GM12878 (cell line): ENCODE data around the gene C16orf82. TPM values are rescaled to one million over a fixed set of nuclear protein-coding genes. Genes with fewer than 3 reads are reported as not detected.

Experiments used
- ATAC-seq: fragments of 200-7000 bp; cut with Tn5 transposase; 3 replicates; pipeline ENCODE4 v1.9.1; 2020; ENCODE audit warnings: mild to moderate bottlenecking, moderate library complexity
- BruUV-seq: library from RNA; stranded (reverse); fragments of 400-500 nt; replicated peaks from 2 replicates; lab custom pipeline; 2021; lab: Mats Ljungman, UMichigan
- CTCF ChIA-PET: fragments of 300-600 bp; sonication (Branson Sonifier 250); formaldehyde crosslinking; extraction: SDS; loops from one replicate; lab custom pipeline; 2021; ENCODE audit warnings: inconsistent platforms; lab: Yijun Ruan, JAX
- POLR2A ChIA-PET: fragments of 350-600 bp; formaldehyde crosslinking; extraction: SDS; loops from one replicate; lab custom pipeline; 2021; ENCODE audit warnings: inconsistent platforms; lab: Charles Lee
- RAD21 ChIA-PET: fragments of 300-600 bp; sonication (Branson Sonifier 250); formaldehyde crosslinking; loops from one replicate; lab custom pipeline; 2023; ENCODE audit warnings: antibody characterized with exemption; ENCODE audit not compliant: unreplicated experiment; lab: Charles Lee
- SMC1A ChIA-PET: fragments of 300-600 bp; sonication (Branson Sonifier 250); formaldehyde crosslinking; loops from one replicate; lab custom pipeline; 2023; ENCODE audit not compliant: unreplicated experiment, uncharacterized antibody; lab: Charles Lee
- DNase-seq: peaks from one replicate; pipeline ENCODE4 v3.0.0-alpha.2; 2011; ENCODE audit warnings: low read depth, low spot score
- FAIRE-seq: peaks from 3 replicates; lab custom pipeline; 2011; peaks lifted over from hg19 to GRCh38; lab: Jason Lieb, UNC
- H2AFZ ChIP-seq: 2 replicates; pipeline ENCODE4 v1.6.0; 2011; ENCODE audit warnings: low read depth, low read length, control low read depth; ENCODE audit not compliant: control insufficient read depth
- H3K27ac ChIP-seq: 2 replicates; pipeline ENCODE4 v1.5.1; 2011; ENCODE audit warnings: control low read depth; ENCODE audit not compliant: control insufficient read depth, insufficient read depth
- H3K27me3 ChIP-seq, 2 experiments: replicated peaks in 1 of 2; 2 replicates each; pipeline versions ENCODE4 v1.6.0 to v1.6.1; 2011; ENCODE audit warnings: low read length in 1 of 2; ENCODE audit not compliant: control insufficient read depth in 2 of 2, insufficient read depth in 2 of 2
- H3K36me3 ChIP-seq, 2 experiments: 2 replicates each; pipeline ENCODE4 v1.5.1; 2011; ENCODE audit warnings: low read length in 1 of 2; ENCODE audit not compliant: control insufficient read depth in 2 of 2, insufficient read depth in 2 of 2
- H3K4me1 ChIP-seq: 2 replicates; pipeline ENCODE4 v1.6.1; 2011; ENCODE audit warnings: mild to moderate bottlenecking, low read length, moderate library complexity, mixed read lengths; ENCODE audit not compliant: control insufficient read depth, insufficient read depth
- H3K4me2 ChIP-seq: 2 replicates; pipeline ENCODE4 v1.6.0; 2011; ENCODE audit warnings: control low read depth; ENCODE audit not compliant: control insufficient read depth, insufficient read depth
- H3K4me3 ChIP-seq: fragments of 200-600 bp; sonication (generic); 2 replicates; pipeline ENCODE4 v1.5.1; 2016
- H3K79me2 ChIP-seq: 2 replicates; pipeline ENCODE4 v1.6.0; 2011; ENCODE audit warnings: low read length; ENCODE audit not compliant: control insufficient read depth, insufficient read depth
- H3K9ac ChIP-seq: 2 replicates; pipeline ENCODE4 v1.8.0; 2011; ENCODE audit warnings: low read length, control low read depth, mixed read lengths; ENCODE audit not compliant: control insufficient read depth, insufficient read depth
- H3K9me3 ChIP-seq: replicated peaks from 3 replicates; pipeline ENCODE4 v1.5.1; 2011; ENCODE audit warnings: mild to moderate bottlenecking, low read length; ENCODE audit not compliant: control insufficient read depth, insufficient read depth
- H4K20me1 ChIP-seq: 2 replicates; pipeline ENCODE4 v1.6.0; 2011; ENCODE audit not compliant: control insufficient read depth, insufficient read depth
- BCL3 ChIP-seq: IDR thresholded peaks from 2 replicates; pipeline ENCODE4 v1.6.1; 2011; ENCODE audit warnings: borderline replicate concordance, low read depth, mild to moderate bottlenecking, moderate library complexity, low read length; ENCODE audit not compliant: insufficient read depth, poor library complexity, severe bottlenecking
- E4F1 ChIP-seq: fragments of 450-650 bp; IDR thresholded peaks from 2 replicates; pipeline ENCODE4 v1.6.1; 2018; ENCODE audit warnings: borderline replicate concordance, mild to moderate bottlenecking; ENCODE audit not compliant: partially characterized antibody
- HDGF ChIP-seq: fragments of 450-650 bp; IDR thresholded peaks from 2 replicates; pipeline ENCODE4 v1.6.1; 2016; ENCODE audit warnings: antibody characterized with exemption
- IKZF1 ChIP-seq: fragments of 450-650 bp; conservative IDR thresholded peaks from 2 replicates; pipeline ENCODE4 v1.6.1; 2017; ENCODE audit warnings: antibody characterized with exemption, mild to moderate bottlenecking
- IKZF2 ChIP-seq, 2 experiments: fragments of 450-650 bp; IDR thresholded peaks; 2 replicates each; pipeline ENCODE4 v1.6.1; 2017; ENCODE audit warnings: mild to moderate bottlenecking in 2 of 2, moderate library complexity in 2 of 2
- KAT2A ChIP-seq: conservative IDR thresholded peaks from 2 replicates; pipeline ENCODE4 v1.6.1; 2011; ENCODE audit warnings: low read depth, low read length; ENCODE audit not compliant: control insufficient read depth
- LARP7 ChIP-seq: fragments of 450-650 bp; IDR thresholded peaks from 2 replicates; pipeline ENCODE4 v1.6.1; 2017; ENCODE audit warnings: mild to moderate bottlenecking
- MEF2B ChIP-seq: fragments of 450-650 bp; IDR thresholded peaks from 2 replicates; pipeline ENCODE4 v1.6.1; 2018; ENCODE audit warnings: mild to moderate bottlenecking, moderate library complexity; ENCODE audit not compliant: partially characterized antibody, poor library complexity, severe bottlenecking
- NFXL1 ChIP-seq: fragments of 450-650 bp; IDR thresholded peaks from 2 replicates; pipeline ENCODE4 v1.6.1; 2017; ENCODE audit warnings: antibody characterized with exemption, mild to moderate bottlenecking, borderline replicate concordance
- STAT3 ChIP-seq: IDR thresholded peaks from 2 replicates; pipeline ENCODE4 v1.6.1; 2011; ENCODE audit warnings: low read depth, low read length, improper control_type of control experiment
- SUPT20H ChIP-seq: IDR thresholded peaks from 2 replicates; pipeline ENCODE4 v1.6.1; 2011; ENCODE audit warnings: low read depth, mild to moderate bottlenecking, low read length, moderate library complexity, borderline replicate concordance; ENCODE audit not compliant: control insufficient read depth
- TCF3 ChIP-seq: IDR thresholded peaks from 2 replicates; pipeline ENCODE4 v1.6.1; 2012; ENCODE audit warnings: low read depth, mild to moderate bottlenecking, low read length, borderline replicate concordance; ENCODE audit not compliant: insufficient read depth
- ZNF384 ChIP-seq: IDR thresholded peaks from 2 replicates; pipeline ENCODE4 v1.6.1; 2012; ENCODE audit warnings: low read depth, mild to moderate bottlenecking, low read length, improper control_type of control experiment, borderline replicate concordance
- ZNF622 ChIP-seq: fragments of 450-650 bp; IDR thresholded peaks from 2 replicates; pipeline ENCODE4 v1.6.1; 2017; ENCODE audit warnings: mild to moderate bottlenecking, inconsistent platforms
- ZNF687 ChIP-seq: fragments of 450-650 bp; IDR thresholded peaks from 2 replicates; pipeline ENCODE4 v1.6.1; 2017; ENCODE audit warnings: mild to moderate bottlenecking, moderate library complexity
- WGBS: methylation state at CpG from one replicate; pipeline ENCODE4 v1.1.6; 2016; ENCODE audit warnings: low lambda C conversion rate; ENCODE audit not compliant: insufficient replicate concordance, insufficient coverage; ENCODE audit errors: missing lambda C conversion rate; 5-methylcytosine and 5-hydroxymethylcytosine counted together
- in situ Hi-C: fragments of 300-500 bp; cut with MboI; formaldehyde crosslinking; loops from 9 replicates; pipeline ENCODE4 v1.14.3; 2018; ENCODE audit warnings: mixed read lengths
- intact Hi-C: fragments of 100-400 bp; cut with micrococcal nuclease; formaldehyde crosslinking; loops from one replicate; pipeline ENCODE4 v1.14.2; 2022; ENCODE audit not compliant: unreplicated experiment
- polyA plus RNA-seq, 11 experiments: library from polyadenylated mRNA; depleted of rRNA in 4 of 11; unstranded in 6 of 11; stranded (reverse) in 5 of 11; fragments of >200 nt; fragmentation: Nextera tagmentation in 4 of 11; fragmentation: Illumina TruSeq in 1 of 11; extraction: Ambion mirVana in 4 of 11; extraction: Trizol in 1 of 11; gene quantifications; 1 replicate in 1 of 11; 2 replicates in 10 of 11; pipeline versions ENCODE4 v1.2.1 to v1.2.3, GENCODE V29; 2011 to 2016; ENCODE audit warnings: inconsistent platforms in 2 of 11, missing spikeins in 2 of 11, low read depth in 1 of 11
- total RNA-seq, 4 experiments: library from RNA; depleted of rRNA in 3 of 4; stranded (reverse); fragments of >200 nt in 3 of 4; fragmentation: Illumina TruSeq in 1 of 4; extraction: Trizol in 1 of 4; gene quantifications; 2 replicates each; pipeline versions ENCODE4 v1.2.1 to v1.2.3, GENCODE V29; 2013 to 2021
- TF ChIP-seq, protein P1 (sequence below): IDR thresholded peaks from 2 replicates; pipeline ENCODE4 v1.6.1; 2012; ENCODE audit warnings: low read depth, low read length, improper control_type of control experiment

C16orf82 gene
- total and polyA plus RNA-seq, 10 of the 15 experiments (the other 5 are each of a cell fraction or from before 2014, with no cell fraction given) = not detected

GRCh38 chr16:27028591-27029110, 38.1 kb upstream of the C16orf82 start:
- Histone ChIP-seq H3K27me3 (no peaks in the 10 kb centered on the region), H3K36me3 (no peaks in the 10 kb centered on the region), H3K9me3 (no peaks in the 10 kb centered on the region), H3K27ac (no peak overlapping the region), H3K79me2 (no peaks in the 10 kb centered on the region), H4K20me1 (no peaks in the 10 kb centered on the region), H3K4me3 (no peak overlapping the region), H3K4me2 (no peak overlapping the region), H3K4me1 (no peaks in the 10 kb centered on the region), H3K9ac (no peak overlapping the region), H2AFZ (no peak overlapping the region)
- CTCF ChIA-PET = no interaction called here
- intact Hi-C loops (no loop called here), in situ Hi-C loops (no loop called here)
- no peak for DNase-seq
- RAD21 ChIA-PET = no interaction called here
- SMC1A ChIA-PET = no interaction called here
- POLR2A ChIA-PET = no interaction called here
- no peak for FAIRE-seq
- no peak for ATAC-seq
- 17% methylated on average over 7 of the region's 7 CpGs for WGBS
- no TSS peak for BruUV-seq
- no peak for TF ChIP-seq SUPT20H
- TF ChIP-seq IKZF1 = no peak
- no peak for TF ChIP-seq IKZF2 (IDR thresholded peaks at IDR 0.05)
- no peak for TF ChIP-seq KAT2A
- no peak for TF ChIP-seq ZNF384
- no peak for TF ChIP-seq ZNF622
- no peak for TF ChIP-seq LARP7
- TF ChIP-seq TCF3 = no peak
- TF ChIP-seq MEF2B = no peak
- TF ChIP-seq NFXL1 = no peak
- TF ChIP-seq STAT3 = no peak
- TF ChIP-seq BCL3 = no peak
- no peak for TF ChIP-seq E4F1
- no peak for TF ChIP-seq HDGF
- TF ChIP-seq, protein P1, sequence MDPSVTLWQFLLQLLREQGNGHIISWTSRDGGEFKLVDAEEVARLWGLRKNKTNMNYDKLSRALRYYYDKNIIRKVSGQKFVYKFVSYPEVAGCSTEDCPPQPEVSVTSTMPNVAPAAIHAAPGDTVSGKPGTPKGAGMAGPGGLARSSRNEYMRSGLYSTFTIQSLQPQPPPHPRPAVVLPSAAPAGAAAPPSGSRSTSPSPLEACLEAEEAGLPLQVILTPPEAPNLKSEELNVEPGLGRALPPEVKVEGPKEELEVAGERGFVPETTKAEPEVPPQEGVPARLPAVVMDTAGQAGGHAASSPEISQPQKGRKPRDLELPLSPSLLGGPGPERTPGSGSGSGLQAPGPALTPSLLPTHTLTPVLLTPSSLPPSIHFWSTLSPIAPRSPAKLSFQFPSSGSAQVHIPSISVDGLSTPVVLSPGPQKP = no peak
- no peak for TF ChIP-seq ZNF687
